Measurements from ENCODE around the gene SCYGR6.

DNA sequence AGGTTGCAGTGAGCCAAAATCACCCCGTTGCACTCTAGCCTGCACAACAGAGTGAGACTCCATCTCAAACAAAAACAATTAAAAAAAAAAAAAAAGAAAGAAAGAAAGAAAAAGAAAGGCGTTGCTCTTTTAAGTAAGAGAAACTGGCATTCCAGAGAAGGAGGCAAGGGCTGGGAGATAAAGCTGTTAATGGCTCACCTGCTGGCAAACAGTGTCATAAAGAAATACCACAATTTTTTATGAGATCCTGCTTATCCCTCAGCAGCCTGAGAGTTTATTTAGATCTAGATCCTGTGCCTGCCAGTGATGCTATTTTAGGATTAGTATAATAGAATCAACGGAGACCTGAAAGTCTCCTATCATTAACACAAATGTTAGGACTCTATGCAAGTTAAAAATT is 23.0 kb downstream of the SCYGR6 start:
- no peak for TF ChIP-seq SIX5 (IDR thresholded peaks at IDR 0.05; ENCODE audit: borderline replicate concordance in 1 of 2, insufficient read depth in 1 of 2, low read depth in 1 of 2, low read length in 2 of 2)
- TF ChIP-seq RFX5 (IDR thresholded peaks at IDR 0.05; ENCODE audit: low read depth, low read length): no peak
- no peak for TF ChIP-seq KDM1A (IDR thresholded peaks at IDR 0.05)
- TF ChIP-seq, protein P1, sequence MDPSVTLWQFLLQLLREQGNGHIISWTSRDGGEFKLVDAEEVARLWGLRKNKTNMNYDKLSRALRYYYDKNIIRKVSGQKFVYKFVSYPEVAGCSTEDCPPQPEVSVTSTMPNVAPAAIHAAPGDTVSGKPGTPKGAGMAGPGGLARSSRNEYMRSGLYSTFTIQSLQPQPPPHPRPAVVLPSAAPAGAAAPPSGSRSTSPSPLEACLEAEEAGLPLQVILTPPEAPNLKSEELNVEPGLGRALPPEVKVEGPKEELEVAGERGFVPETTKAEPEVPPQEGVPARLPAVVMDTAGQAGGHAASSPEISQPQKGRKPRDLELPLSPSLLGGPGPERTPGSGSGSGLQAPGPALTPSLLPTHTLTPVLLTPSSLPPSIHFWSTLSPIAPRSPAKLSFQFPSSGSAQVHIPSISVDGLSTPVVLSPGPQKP (CRISPR knock-in tag; IDR thresholded peaks at IDR 0.05): no peak
- no peak for TF ChIP-seq DPF2 (IDR thresholded peaks at IDR 0.05)
- no peak for TF ChIP-seq CEBPB (tag; IDR thresholded peaks at IDR 0.05)
- TF ChIP-seq, protein P2, sequence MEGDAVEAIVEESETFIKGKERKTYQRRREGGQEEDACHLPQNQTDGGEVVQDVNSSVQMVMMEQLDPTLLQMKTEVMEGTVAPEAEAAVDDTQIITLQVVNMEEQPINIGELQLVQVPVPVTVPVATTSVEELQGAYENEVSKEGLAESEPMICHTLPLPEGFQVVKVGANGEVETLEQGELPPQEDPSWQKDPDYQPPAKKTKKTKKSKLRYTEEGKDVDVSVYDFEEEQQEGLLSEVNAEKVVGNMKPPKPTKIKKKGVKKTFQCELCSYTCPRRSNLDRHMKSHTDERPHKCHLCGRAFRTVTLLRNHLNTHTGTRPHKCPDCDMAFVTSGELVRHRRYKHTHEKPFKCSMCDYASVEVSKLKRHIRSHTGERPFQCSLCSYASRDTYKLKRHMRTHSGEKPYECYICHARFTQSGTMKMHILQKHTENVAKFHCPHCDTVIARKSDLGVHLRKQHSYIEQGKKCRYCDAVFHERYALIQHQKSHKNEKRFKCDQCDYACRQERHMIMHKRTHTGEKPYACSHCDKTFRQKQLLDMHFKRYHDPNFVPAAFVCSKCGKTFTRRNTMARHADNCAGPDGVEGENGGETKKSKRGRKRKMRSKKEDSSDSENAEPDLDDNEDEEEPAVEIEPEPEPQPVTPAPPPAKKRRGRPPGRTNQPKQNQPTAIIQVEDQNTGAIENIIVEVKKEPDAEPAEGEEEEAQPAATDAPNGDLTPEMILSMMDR (IDR thresholded peaks at IDR 0.05 in 2 of 3, conservative IDR thresholded peaks at IDR 0.05 in 1 of 3; ENCODE audit: insufficient read depth in 2 of 3, low read depth in 1 of 3, low read length in 3 of 3): no peak
- no peak for TF ChIP-seq PTBP1 (IDR thresholded peaks at IDR 0.05; ENCODE audit: low read depth, low read length)
- TF ChIP-seq POLR2AphosphoS2 (IDR thresholded peaks at IDR 0.05; ENCODE audit: low read length): no peak
- TF ChIP-seq ESRRA (IDR thresholded peaks at IDR 0.05; ENCODE audit: borderline replicate concordance, low read depth): no peak

Data from K562 (cell line).